Muscle layer of duodenum (tissue), 2 donors: ENCODE data around the gene FOXP4.

Experiments
- H3K27ac ChIP-seq: one replicate; pipeline ENCODE4 v1.7.0; 2013; ENCODE audit warnings: mild to moderate bottlenecking, low read length
- H3K27me3 ChIP-seq: one replicate; pipeline ENCODE4 v1.7.0; 2013; ENCODE audit warnings: low read depth, mild to moderate bottlenecking, control low read depth, low read length
- H3K36me3 ChIP-seq, 2 donors: one replicate each; pipeline ENCODE4 v1.7.0; 2013; ENCODE audit warnings: low read length in 2 of 2, control low read depth in 1 of 2, mild to moderate bottlenecking in 1 of 2; ENCODE audit not compliant: insufficient read depth in 2 of 2, control insufficient read depth in 1 of 2
- H3K4me1 ChIP-seq, 2 donors: one replicate each; pipeline ENCODE4 v1.7.0; 2013; ENCODE audit warnings: low read length in 2 of 2, mild to moderate bottlenecking in 2 of 2, control low read depth in 1 of 2, moderate library complexity in 1 of 2; ENCODE audit not compliant: insufficient read depth in 2 of 2, control insufficient read depth in 1 of 2
- H3K4me3 ChIP-seq, 2 donors: one replicate each; pipeline ENCODE4 v1.7.0; 2013; ENCODE audit warnings: low read length in 2 of 2, low read depth in 1 of 2, mild to moderate bottlenecking in 1 of 2
- H3K9me3 ChIP-seq, 2 donors: one replicate each; pipeline ENCODE4 v1.7.0; 2013; ENCODE audit warnings: low read length in 2 of 2, control low read depth in 1 of 2, mild to moderate bottlenecking in 1 of 2; ENCODE audit not compliant: control insufficient read depth in 1 of 2
- donor health status: healthy.

The FOXP4 gene

DNA sequence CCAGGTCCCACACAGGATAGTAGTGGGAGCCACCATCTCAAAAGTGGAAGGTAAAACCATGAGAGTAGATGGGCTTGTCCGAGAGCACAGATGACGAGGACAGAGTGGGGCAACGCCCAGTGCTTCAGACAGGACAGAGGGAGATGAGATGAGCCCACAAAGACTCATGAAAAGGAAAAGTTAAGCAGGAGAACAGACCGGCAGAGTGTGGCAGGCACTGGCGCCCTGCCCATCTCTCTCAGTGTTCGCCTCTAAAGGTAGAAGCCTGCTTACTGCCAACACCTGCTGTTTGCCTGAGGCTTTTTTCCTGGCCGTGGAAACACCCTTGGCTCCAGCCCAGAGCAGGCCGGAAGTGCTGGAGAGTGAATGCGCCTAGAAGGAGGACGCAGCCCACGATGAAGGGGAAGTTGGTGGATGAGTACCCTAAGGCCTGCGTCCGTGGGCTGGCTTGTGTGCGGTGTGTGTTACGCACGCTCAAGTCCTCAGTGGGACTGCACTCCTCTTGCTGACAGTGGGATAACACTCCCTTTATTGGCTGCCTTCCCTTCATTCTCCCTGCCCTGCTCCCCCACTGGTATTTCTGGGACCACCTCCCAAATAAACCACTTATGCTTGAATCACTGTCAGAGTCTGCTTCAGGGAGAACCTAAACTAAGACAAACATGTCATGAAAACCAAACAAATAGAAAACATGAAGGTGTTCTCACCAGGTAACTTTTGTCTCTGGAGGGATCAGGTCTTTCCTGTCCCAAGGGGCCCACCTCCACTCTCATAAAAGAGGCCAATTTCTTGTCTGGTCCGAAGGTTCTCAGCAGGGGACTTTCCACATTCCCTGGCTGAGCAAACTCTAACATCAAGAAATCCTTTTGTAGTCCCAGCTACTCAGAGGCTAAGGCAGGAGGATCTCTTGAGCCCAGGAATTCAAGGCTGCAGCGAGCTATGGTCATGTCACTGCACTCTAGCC, 9.1 kb upstream of the FOXP4 start:
- Histone ChIP-seq H3K4me1 (no peaks in the 10 kb centered on the region), H3K4me3 (no peak overlapping the region), H3K9me3 (no peaks in the 10 kb centered on the region), H3K27me3 (no peaks in the 10 kb centered on the region), H3K36me3 (no peaks in the 10 kb centered on the region), H3K27ac (no peak overlapping the region)

DNA sequence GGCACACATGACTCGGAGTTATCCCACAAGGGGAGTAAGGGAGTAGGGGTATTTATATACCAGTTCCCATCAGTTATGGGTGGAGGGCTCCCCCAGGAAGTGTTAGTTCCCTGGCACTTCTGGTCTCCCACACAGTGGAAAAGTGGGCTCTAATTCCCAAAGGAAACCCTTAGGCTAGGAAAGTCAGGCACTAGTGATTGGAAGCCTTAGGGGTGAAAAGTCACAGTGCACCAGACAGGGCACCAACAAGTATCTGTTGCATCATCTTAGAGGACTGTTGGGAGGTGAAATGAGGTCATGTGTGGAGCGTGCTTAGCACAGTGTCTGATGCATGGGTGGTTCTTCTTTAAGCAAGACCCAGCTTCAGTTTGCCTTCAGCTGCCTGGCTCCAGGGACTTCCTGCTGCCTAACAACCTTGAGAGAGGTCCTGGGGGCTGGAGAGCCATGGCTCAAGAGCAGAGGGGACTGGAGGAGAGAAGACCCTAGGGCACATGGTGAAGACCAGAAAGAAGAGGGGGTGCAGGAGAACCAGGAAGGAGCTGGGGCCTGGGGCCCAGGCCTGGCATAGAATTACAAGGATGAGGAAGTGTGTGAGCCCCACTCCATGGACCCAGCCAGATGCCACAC, 7.5 kb upstream of the FOXP4 start:
- Histone ChIP-seq H3K9me3 (no peaks in the 10 kb centered on the region), H3K4me3 (no peak overlapping the region), H3K36me3 (no peaks in the 10 kb centered on the region), H3K27ac (no peak overlapping the region), H3K27me3 (no peaks in the 10 kb centered on the region), H3K4me1 (no peaks in the 10 kb centered on the region)

DNA sequence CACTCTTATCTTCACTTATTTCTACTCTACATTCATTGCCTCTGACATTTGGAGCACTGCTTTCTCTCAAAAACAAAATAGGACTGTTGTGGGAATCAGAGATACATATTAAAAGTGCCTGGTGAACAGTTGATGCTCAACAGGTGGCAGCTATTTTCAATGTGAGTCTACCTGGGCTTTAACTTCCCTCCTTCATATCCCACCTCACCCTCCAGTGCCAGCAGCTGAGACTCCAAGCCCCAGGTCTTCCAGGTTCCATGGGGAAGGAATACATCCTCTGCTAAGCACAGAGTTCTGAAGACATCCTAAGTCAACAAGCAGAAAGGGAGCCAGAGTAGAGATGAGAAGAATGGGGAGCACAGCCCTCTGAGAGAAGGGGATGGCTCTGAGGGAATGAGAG, 7.0 kb upstream of the FOXP4 start:
- H3K9me3 ChIP-seq = no peaks in the 10 kb centered on the region
- H3K36me3 ChIP-seq = no peaks in the 10 kb centered on the region
- no peak overlapping the region for H3K4me3 ChIP-seq
- H3K27ac ChIP-seq = no peak overlapping the region
- H3K27me3 ChIP-seq = no peaks in the 10 kb centered on the region
- H3K4me1 ChIP-seq = no peaks in the 10 kb centered on the region

DNA sequence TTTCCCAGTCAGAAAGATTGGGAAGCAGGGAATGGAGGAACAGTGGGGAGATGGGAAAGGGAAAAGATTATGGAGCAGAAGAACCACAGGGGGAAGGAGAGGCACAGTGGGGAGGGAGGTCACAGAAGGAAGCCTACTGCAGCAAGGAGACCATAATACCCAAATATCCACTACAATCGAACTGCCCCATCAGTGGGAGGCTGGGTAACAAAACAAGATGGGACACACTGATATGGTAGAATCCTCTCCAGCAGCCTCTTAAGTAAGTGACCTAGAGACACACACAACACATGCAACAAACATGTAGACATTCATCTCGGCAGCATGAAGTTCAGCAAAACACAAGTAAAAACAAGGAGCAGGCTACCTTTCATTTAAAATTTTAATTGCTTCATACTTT, 4.8 kb upstream of the FOXP4 start:
- H3K4me3 ChIP-seq = no peak overlapping the region
- H3K4me1 ChIP-seq = peaks cover 5 to 8% of the 10 kb centered on the region in 2 donors
- no peaks in the 10 kb centered on the region for H3K36me3 ChIP-seq
- H3K27ac ChIP-seq = no peak overlapping the region
- H3K27me3 ChIP-seq = no peaks in the 10 kb centered on the region
- H3K9me3 ChIP-seq = no peaks in the 10 kb centered on the region

DNA sequence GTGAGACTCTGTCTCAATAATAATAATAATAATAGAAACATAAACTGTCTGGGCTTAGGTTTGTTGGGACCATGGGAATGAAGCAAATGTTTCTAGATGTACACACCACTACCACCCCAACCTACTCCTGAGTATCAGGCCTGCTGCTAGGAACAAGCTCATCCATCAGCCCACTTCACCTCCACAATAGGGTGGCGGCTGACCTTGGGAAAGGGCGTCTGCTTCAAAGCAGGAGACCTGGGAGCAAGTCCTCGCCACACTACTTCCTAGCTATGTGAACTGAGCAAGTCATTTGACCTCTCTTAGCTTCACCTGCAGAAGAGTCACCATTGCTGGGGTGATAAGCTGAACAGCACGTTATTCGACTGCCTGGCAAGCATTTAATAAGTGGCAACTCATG, 3.1 kb upstream of the FOXP4 start:
- H3K4me3 ChIP-seq = no peak overlapping the region
- no peaks in the 10 kb centered on the region for H3K9me3 ChIP-seq
- H3K36me3 ChIP-seq = no peaks in the 10 kb centered on the region
- H3K27me3 ChIP-seq = no peaks in the 10 kb centered on the region
- peaks cover 5 to 13% of the 10 kb centered on the region in 2 donors for H3K4me1 ChIP-seq
- H3K27ac ChIP-seq = no peak overlapping the region

DNA sequence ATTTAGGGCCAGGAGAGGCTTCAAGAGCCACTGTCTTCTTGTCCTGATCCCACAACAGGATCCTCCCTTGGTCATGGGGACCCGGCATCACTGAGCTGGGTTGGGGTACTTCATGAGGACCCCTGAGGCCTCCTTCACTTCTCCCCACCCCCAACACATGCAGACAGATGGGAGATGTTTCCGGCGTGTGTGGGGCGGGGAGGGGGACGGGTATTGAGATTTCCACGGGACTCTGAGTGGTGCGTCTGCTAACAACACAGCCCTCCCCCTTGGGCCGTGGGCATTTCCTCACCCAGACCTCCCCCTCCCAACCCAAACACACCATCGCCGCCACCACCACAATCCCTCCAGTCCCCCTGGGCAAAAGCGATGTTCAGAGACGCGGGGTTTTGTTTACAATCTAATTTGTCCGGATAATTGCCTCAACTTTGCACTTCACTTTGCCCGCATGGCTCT, 906 bp upstream of the FOXP4 start:
- Histone ChIP-seq H3K36me3 (no peaks in the 10 kb centered on the region), H3K27me3 (no peaks in the 10 kb centered on the region), H3K4me3 (peak overlapping the region; percentile 62 to 64), H3K27ac (no peak overlapping the region), H3K4me1 (peaks cover 7 to 33% of the 10 kb centered on the region in 2 donors), H3K9me3 (no peaks in the 10 kb centered on the region)

DNA sequence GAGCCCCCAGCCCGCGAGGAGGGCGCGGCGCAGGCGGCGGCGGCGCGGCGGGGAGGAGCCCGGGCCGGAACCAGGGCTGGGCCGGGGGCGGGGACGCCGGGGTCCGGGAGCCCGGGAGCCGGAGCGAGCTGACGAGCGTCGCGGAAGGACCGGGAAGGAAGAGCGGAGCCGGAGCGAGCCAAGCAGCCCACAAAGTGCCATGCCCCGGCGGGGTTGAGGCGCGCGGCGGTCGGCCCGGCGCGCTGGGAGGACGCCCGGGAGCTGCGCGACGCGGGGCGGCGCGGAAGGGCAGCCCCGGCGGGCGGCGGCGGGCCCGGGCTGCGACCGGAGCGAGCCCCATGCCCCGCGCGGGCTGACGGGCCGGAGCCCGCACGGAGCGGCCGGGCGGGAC, 289 bp downstream of the FOXP4 start:
- H3K36me3 ChIP-seq = peaks cover 0 to 7% of the 10 kb centered on the region in 2 donors
- H3K27me3 ChIP-seq = no peaks in the 10 kb centered on the region
- peaks cover 7 to 39% of the 10 kb centered on the region in 2 donors for H3K4me1 ChIP-seq
- peak overlapping the region in 1 of 2 donors; percentile 85 for H3K4me3 ChIP-seq
- H3K27ac ChIP-seq = no peak overlapping the region
- no peaks in the 10 kb centered on the region for H3K9me3 ChIP-seq

DNA sequence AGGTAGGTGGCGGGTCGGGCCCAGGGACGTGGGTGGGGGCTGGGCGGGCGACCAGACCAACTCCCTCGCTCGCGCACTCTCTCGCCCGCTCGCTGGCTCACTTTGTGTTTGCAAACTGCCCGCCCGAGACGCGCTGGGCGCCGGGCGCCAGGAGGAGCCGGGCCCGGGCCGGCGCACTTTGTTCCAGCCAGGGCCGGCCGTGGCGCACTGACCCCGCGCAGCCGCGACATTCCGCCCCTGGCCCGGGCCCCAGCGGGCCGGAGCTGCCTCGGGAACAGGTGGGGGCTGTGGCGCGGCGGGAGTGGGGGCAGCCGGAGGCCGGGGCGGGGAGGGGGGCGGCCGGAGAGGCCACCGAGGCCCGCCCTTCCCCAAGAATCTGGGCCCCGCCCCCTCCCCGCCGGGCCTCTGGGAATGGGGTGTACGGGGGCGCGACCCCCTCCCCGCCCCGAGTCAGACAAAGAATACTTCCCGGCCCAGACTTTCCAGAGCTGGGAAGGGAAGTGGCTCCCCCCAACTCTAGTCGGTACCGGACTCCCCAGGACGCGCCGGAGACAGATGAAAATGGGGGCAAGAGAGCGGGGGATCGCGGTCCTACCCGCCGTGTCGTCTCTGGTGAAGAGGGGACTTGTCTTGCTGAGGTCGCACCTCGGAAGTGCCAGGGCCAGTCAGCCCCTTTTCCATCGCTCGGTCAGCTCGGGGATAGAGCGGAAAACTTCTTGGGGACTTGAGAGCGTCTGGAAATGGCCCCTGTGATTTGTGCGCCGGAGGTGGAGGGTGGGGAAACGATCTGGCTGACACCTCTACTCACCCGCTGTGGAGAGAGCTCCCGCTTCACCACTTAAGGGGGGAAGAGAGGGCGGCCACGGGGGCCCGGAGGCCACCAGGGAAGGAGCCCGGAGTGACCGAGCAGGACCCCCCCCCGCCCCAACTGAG, 951 bp downstream of the FOXP4 start:
- Histone ChIP-seq H3K27me3 (no peaks in the 10 kb centered on the region), H3K4me3 (peak overlapping the region; percentile 77 to 85), H3K27ac (no peak overlapping the region), H3K4me1 (peaks cover 7 to 39% of the 10 kb centered on the region in 2 donors), H3K36me3 (peaks cover 0 to 7% of the 10 kb centered on the region in 2 donors), H3K9me3 (no peaks in the 10 kb centered on the region)

DNA sequence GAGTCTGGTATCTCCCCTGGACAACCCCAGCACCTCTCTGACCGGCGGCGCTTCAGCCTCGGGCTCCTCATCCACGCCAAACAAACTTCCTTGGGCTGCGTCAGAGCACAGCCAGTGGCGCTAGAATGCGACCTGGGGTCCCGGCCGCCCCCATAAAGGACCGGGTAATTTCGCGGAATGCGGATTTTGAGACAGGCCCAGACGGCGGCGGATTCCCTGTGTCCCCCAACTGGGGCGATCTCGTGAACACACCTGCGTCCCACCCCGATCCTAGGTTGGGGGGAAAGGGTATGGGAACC, 1.6 kb downstream of the FOXP4 start:
- Histone ChIP-seq H3K4me3 (peak overlapping the region; percentile 77 to 85), H3K4me1 (peaks cover 7 to 39% of the 10 kb centered on the region in 2 donors), H3K27ac (no peak overlapping the region), H3K9me3 (no peaks in the 10 kb centered on the region), H3K36me3 (peaks cover 0 to 7% of the 10 kb centered on the region in 2 donors), H3K27me3 (no peaks in the 10 kb centered on the region)

DNA sequence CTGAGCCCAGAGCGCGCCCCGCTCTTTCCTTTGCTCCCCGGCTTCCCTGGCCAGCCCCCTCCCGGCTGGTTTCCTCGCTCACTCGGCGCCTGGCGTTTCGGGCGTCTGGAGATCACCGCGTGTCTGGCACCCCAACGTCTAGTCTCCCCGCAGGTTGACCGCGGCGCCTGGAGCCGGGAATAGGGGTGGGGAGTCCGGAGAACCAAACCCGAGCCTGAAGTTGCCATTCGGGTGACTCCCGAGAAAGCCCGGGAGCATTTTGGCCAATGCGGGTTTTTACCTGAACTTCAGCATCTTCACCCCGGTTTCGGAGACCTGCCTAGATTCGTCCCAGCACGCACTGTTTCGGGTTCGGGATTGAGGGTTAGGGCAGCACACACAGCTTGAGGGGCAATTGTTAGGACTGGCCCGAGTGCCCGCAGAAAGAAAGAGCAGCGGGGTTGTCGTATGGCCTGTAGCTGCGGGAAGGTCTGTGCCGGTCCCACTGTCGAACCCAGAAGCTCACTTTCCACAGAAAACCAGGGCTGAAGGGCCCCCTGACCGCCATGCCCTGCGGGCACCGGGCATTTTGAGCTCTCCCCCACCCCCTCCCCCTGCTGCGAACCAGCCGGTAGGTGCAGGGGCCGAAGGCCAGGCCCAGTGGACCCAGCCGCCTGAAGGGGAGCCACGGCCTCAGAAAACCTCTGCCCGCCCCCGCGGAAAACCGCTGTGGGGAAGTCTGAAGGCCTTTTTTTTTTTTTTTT, 2.1 kb downstream of the FOXP4 start:
- H3K27me3 ChIP-seq = no peaks in the 10 kb centered on the region
- H3K27ac ChIP-seq = no peak overlapping the region
- no peaks in the 10 kb centered on the region for H3K9me3 ChIP-seq
- peak overlapping the region; percentile 77 to 85 for H3K4me3 ChIP-seq
- peaks cover 7 to 41% of the 10 kb centered on the region in 2 donors for H3K4me1 ChIP-seq
- peaks cover 0 to 7% of the 10 kb centered on the region in 2 donors for H3K36me3 ChIP-seq
